NCI-H82 treated with DMSO at 0.1 percent for 48 hours (cell line): ENCODE data around the gene FRG1.
"Not testable (repeated sequence)": the region's sequence is repeated elsewhere in the genome, so short reads cannot be mapped to it uniquely, and the experiment has no call there.

Experiments
- DNase-seq: peaks from one replicate; lab custom pipeline; 2025; ENCODE audit not compliant: unreplicated experiment; lab: John Stamatoyannopoulos, UW

Gene FRG1

DNA sequence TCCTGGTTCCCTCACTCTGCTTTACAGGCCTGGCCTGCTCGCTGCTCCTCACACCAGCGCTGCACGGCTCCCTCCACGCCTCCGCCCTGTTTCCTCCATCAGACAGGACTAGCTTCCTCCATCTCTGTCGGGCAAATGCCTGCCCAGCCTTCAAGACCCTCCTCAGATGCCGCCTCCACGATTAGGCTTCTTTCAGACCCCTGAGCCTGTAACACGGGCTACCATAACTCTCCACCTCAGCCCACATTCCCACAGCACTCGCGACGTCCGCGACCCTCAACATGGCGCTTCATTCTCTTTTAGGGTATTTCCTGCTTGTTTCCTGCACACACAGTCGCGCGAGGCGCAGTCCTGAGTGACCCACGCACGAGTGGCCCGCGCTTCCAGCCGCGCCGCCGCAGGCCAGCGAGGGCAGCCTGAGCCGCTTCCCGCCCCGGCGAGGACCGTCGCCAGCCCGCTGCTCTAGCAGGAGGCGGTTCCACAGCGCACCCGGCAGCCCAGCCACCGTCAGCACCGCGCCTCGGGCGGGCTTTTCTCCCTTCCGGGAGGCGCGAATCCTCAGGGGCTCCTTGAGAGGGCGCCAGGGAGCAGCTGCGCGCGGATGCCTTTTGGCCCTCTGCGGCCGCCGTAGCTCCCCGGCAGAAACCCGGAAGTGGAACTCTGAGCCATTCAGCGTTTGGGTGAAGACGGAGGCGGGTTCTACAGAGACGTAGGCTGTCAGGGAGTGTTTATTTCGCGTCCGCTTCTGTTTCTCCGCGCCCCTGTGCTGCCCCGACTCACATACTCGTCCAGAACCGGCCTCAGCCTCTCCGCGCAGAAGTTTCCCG, at the start of gene FRG1:
TSS of gene FRG1 (plus strand) at position 695 of the 827 bp plus-strand sequence. CDS start 138 bp downstream, outside the sequence.
- no peak for DNase-seq

DNA sequence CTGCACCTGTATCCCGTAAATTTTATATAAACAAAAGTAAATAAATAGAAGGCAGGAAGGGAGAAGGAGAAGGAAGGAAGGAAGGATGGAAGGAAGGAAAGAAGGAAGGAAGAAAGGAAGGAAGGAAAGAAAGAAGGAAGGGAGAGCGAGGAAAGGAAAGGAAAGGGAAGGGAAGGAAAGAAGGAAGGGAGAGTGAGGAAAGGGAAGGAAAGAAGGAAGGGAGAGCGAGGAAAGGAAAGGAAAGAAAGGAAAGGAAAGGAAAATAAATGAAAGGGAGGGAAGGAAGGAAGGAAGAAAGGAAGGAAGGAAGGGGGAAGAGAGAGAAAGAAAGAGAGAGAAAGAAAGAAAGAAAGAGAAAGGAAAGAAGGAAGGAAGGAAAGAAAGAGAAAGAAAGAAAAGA, 43.0 kb upstream of the FRG1 start:
- no peak for DNase-seq

DNA sequence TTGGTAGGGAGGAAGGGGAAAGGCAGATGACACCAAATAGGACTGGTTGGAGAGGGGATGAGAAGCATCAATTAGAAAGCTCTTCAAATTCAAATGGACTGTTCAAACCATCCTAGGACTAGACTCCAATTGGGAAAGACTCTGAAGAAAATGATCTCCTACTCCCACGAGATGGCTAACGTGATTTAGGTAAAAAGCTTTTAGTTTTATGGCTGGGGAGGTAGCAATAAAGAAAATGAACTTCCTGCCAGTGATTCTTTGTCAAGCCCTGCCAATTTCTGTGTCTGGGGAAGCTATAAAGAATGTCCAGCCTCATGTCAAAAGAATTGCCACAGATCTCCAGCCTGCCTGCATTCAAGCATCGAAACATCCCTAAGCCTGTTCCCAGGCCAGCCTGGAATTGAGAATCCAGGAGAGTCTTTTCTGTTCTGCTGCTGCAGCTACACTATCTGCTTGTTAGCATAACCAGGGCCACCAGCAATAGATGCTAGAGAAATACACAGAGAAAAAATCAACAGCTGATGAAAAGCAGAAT, 41.1 kb upstream of the FRG1 start:
- DNase-seq = not testable (repeated sequence)

DNA sequence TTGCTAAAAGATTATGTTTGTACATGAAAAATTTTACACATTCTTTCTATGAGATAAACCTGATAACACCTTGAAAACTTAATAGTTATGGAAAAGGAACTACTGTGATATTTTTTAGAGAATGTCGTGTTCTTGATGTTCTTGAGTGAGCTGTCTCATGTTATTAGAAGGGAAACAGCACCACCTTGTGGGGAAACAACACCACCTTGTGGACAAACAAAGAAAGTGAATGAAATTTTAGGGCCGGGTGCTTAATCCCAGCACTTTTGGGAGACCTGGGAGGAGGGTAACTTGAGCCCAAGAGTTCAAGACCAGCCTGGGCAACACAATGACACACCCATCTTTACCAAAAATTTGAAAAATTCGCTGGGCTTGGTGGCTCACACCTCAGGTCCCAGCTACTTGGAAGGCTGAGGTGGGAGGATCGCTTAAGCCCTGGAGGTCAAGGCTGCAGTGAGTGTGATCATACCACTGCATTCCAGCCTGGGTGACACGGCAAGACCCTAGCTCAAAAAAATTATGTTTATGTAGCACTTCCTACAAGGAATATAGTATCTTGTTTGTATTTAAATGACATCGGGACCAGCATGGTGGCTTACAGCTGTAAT, 36.1 kb upstream of the FRG1 start:
- not testable (repeated sequence) for DNase-seq

DNA sequence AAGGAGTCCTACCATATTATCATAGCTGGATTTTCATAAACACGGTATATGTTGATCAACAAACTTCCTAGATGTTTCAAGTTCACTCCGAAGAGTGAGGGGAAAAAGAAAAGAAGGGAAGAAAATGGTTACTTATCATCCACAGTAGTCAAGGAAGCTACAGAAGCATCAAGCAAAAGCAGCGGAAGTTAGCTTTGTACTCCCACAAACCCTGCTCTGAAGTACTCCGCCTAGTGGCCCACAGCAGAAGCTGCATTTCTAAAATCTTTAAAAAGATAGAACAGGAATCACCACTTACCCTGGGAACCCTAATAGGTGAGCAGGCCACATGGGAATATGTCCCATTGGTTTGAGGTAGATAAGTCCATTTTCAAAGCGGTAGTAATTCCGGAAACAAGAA, 28.5 kb upstream of the FRG1 start:
- DNase-seq = no peak

DNA sequence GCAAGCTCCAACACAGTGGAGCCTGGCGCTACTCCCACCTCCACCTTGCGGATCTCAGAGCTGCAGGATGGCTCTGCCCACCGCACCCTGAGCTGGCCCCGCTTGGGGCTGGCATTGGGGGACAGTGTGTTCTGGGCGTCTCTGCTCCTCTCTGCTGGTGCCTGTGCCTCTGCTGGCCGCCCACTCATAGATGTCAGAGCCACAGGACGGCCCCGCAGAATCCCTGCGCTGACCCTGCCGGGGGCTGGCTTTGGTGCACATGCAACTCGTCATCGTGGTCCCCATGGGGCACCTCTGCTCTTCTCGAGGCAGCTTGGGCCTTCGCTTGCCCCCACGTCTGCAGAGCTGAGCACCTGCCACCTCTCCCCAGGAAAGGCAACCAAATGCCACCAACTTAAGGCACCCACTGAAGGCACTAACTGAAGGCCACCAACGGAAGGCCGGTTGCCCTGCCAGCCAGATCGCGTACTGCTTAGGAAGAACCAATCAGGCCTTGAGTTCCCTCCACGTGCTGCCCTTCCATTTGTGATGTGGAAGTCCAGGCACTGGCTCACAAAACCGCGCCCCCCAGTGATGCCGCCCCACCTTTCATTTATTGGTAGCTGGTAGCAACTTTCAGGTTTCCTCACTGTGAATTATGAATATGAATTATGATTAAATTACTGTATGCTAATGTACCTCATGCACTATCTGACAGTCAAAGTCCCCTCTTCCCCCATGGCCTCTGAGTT, 23.3 kb upstream of the FRG1 start:
- no peak for DNase-seq

DNA sequence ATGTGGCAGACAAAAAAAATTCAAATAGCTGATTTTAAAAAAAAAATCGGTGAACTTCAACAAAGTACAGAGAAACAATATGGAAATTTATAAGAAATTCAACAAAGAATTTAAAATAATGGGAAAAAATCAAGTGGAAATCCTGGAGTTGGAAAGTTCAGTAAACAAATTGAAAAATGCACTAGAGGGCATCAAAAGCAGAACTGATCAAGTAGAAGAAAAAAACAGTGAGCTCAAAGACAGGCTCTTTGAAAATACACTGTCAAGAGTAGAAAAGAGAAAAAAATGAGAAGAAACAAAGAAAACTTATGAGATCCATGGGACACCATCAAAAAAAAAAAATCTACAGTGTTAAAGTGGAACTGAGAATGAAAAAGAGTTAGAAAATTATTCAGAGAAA, 19.6 kb upstream of the FRG1 start:
- DNase-seq = no peak

DNA sequence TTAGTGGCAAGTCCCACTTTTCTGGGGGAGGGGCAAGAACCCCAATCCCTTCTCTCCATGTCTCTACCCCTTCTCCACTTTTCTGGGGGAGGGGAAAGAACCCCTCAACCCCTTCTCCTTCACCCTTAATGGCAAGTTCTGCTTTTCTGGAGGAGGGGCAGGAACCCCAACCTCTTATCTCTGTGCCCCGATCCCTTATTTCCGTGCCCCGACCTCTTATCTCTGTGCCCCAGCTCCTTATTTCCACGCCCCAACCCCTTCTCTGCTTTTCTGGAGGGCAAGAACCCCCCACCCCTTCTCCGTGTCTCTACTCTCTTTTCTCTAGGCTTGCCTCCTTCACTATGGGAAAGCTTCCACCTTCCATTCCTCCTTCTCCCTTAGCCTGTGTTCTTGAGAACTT, 13.9 kb upstream of the FRG1 start:
- not testable (repeated sequence) for DNase-seq

DNA sequence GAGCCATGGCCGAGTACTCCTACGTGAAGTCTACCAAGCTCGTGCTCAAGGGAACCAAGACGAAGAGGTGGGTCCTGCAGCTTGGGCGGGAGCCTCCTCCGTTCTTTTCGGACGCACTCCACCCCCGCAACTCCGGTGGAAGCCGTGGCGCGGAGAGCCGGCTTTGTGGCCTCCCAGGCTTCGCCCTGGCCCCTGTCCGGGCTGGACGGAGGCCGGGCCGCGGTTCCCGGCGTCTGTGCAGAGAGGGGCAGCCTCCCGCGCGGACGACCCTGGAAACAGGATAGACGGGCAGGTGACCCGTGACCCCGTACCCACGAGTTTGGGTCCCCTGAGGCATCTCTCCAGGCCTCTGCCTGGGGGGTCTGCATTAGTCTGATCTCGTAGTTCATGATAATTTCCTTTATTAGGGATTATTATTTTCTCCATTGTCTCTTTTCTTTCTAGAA, 356 bp downstream of the FRG1 start:
- DNase-seq = no peak

DNA sequence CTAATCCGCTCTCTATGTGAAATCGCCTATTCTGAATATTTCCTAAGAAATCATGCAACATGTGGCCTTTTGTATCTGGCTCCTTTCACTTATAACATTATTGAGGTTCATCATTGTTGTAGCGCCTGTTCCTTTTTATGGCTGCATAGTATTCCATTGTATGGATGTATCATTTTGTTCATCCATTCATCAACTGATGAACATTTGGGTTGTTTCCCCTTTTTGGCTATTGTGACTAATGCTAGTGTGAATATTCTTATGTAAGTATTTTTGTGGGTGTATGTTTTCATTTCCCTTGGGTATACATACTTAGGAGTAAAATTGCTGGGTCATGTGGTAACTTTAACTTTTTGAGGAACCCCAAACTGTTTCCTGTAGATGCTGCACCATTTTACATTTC, 1.7 kb downstream of the FRG1 start:
- DNase-seq = not testable (repeated sequence)

DNA sequence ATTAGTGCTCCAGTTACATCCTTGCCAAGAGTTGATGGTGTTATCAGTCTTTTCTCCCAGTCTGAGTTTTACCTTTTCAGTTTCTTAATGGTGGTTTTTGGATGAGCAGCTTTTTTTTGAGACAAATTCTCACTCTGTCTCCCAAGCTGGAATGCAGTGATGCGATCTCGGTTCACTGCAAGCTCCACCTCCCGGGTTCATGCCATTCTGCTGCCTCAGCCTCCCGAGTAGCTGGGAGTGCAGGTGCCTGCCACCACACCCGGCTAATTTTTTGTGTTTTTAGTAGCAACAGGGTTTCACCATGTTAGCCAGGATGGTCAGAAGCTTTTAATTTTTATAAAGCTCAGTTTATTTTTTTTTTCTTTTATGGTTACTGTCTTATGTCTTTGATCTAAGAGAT, 3.4 kb downstream of the FRG1 start:
- not testable (repeated sequence) for DNase-seq

DNA sequence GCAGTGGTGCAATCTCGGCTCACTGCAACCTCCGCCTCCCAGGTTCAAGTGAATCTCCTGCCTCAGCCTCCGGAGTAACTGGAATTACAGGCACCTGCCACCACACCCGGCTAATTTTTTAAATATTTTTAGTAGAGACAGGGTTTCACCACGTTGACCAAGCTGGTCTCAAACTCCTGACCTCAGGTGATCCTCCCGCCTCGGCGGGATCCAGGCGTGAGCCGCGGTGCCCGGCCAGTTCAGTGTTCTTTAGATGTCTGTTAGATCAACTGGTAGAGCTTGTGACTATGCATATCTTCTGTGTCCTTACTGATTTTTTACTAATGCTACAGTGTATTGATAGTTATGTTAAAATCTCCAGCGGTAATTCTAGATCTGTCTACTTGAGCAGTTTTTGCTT, 6.2 kb downstream of the FRG1 start:
- DNase-seq = not testable (repeated sequence)

DNA sequence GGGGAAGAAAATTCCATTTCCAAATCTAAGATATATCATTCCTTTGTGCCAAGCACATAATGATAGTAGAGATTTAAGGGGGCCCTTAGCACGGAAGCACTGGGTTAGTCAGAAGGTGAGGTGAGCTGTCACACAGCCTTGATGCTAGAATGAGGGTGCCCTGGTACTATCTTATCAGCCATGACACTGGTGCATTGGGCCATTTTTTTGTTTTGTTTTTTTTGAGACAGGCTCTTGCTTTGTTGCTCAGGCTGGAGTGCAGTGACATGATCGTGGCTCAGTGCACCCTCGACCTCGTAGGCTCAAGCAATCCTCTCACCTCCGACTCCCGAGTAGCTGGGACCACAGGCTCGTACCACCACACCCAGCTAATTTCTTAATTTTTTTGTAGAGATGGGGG, 7.8 kb downstream of the FRG1 start:
- not testable (repeated sequence) for DNase-seq

DNA sequence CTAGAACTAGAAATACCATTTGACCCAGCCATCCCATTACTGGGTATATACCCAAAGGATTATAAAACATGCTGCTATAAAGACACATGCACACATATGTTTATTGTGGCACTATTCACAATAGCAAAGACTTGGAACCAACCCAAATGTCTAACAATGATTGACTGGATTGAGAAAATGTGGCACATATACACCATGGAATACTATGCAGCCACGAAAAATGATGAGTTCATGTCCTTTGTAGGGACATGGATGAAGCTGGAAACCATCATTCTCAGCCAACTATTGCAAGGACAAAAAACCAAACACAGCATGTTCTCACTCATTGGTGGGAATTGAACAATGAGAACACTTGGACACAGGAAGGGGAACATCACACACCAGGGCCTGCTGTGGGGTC, 28.6 kb downstream of the FRG1 start:
- not testable (repeated sequence) for DNase-seq

DNA sequence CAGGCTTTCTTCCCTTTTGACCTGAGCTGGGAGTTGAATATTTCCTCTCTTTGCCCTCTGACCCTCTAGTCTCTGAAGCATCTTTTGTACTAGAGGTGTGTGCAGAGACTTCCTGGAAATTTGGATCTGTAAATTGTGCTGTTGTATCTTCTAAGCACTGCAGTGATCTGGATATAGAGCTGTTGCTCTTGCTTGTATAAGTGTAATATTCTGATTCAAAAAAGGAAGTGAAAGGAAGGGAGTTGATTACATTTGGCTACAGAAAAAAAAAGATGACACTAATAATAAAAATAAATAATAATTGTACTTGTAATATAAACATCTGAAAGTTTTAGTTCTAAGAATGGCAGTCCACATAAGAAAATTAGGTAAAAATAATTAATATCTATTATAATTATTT, 33.0 kb downstream of the FRG1 start:
- DNase-seq = no peak

DNA sequence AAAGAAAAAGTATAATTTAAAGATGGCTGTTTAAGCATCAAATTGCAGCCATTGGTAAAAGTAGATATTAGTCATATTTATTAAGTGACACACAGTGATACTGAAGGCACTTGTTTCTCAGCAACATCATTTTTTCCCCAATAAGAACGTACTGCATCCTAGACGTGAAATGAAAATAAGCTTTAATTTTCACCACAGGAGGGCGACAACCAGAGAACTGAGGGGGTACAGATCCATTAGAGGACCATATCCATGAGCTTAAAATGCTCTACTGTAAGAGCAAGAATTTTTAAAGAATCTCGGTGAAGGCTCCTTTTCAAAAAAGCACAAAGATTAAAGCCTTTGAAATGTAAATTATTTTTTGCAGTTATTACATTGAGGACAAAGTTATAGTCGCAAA, 33.4 kb downstream of the FRG1 start:
- no peak for DNase-seq

DNA sequence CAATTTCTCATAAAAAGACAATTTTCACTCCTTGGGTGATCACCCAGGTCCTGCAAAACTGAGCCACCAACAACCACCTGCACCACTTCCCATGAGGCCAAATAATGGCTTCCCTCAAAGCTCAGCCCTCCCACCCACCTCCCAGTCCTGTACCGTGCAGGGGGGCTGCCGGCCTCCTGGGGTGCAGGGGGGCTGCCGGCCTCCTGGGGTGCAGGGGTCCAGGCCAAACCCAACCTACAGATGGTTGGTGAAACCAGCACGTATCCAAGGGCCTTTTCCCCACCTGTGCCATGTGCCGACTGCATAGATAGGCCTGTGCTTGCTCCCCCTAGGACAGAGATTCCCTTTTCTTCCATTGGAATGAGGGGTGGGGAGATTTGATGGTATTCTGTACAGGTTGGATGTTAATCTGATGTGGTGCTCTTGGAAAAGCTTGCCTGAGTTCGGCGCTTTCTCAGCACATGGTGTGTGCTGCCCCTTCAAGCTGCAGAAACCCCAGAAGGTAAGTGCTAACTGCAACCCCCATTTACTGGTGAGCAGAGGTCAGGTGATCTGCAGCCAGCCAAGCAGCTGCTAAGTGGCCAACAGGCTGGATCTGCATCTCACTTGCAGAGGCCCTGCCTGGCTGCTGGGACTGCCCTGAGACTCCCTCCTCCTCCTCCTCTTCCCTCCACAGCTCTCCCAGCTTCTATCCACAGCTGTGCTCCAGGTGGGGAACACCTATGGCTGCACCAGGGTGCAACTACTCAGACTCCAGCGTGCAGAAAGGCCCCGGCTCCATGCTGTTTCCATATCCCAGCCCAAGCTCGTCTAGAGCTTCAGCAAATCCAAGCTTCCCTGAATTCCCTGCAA, 38.8 kb downstream of the FRG1 start:
- DNase-seq = no peak

DNA sequence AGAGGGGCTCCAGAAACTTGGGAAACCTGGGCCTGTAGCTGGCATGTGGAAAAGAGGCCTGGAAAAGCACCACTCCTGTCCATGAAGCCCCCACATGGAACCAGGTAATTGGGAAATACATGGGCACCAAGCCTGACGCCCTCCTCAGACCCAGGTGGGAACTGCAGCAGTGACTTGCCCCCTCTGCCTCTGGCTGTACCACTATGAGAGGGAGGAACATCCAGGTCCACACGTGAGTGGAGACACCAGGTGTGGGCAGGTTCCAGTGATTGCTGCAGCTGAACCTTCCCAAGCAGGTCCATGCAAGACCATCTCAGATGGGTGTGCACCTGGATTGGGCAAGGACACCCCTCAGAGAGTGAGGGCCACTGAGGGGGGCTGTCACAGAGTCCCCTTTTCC, 39.6 kb downstream of the FRG1 start:
- DNase-seq = not testable (repeated sequence)

DNA sequence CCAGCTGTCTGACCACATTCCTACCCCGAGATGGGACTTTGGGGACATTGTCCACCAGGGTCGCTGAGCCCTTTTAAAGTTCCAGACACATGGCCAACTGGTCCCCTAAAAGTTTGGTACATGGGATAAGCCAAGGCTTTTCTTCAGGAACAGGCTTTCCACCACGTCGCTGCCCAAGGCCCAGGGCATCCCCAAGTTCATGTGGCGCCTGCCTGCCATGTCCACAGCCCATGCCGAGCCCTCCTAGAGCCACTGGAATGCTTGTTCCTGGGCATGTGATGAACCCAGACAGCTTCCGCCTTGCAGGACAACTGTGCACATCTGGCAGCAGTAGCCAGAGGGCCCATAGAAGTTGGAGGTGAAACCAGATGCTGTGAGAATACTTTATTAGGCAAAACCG, 41.3 kb downstream of the FRG1 start:
- DNase-seq = no peak

DNA sequence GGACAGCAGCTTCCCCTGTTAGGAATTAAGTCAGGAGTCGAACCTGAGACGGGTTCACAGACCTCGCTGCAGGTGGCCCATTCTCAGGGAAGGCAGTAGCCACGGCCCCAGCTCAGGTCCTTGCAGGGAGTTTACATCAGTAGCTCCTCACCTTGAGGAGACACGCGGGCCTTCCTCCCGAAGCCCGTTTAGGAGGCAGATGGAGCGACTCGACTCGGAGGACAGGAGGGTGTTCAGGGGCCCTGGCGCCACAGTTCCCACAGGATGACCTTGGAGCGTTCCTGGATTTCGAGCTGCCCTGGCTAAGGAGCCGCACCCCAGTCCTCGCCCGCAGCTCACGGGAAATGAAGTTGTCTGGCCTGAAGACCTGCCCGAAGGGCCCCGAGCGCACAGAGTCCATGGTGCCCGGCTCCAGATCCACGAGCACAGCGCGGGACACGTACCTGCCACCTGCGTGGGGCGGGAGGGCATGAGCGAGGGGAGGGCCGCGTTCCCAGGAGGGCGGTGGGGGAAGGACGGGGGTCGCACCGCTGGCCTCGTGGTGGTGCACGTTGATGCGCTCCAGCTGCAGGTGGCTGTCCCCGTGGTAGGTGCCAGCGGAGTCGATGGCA, 43.3 kb downstream of the FRG1 start:
- not testable (repeated sequence) for DNase-seq
